Calu3 (cell line): Measurements from ENCODE around the gene P2RY2. TPM values are rescaled to one million over a fixed set of nuclear protein-coding genes. Genes with fewer than 3 reads are reported as not detected.

ENCODE experiments used
- BruUV-seq: library from RNA; stranded (reverse); fragments of 400-500 nt; replicated peaks from 2 replicates; lab custom pipeline; 2021; lab: Mats Ljungman, UMichigan
- CTCF ChIA-PET: fragments of 300-600 bp; sonication (Branson Sonifier 250); formaldehyde crosslinking; loops from one replicate; lab custom pipeline; 2022; ENCODE audit warnings: antibody characterized with exemption; lab: Charles Lee
- DNase-seq: peaks from one replicate; pipeline ENCODE4 v3.0.0; 2022
- H3K27ac Mint-ChIP-seq: one replicate; pipeline ENCODE4 v1.8.0; 2022; ENCODE audit warnings: mixed read lengths; ENCODE audit not compliant: unreplicated experiment
- H3K27me3 Mint-ChIP-seq: one replicate; pipeline ENCODE4 v1.8.0; 2022; ENCODE audit warnings: mixed read lengths; ENCODE audit not compliant: unreplicated experiment
- H3K36me3 Mint-ChIP-seq: one replicate; pipeline ENCODE4 v1.8.0; 2022; ENCODE audit warnings: mild to moderate bottlenecking, moderate library complexity, mixed read lengths; ENCODE audit not compliant: insufficient read depth, unreplicated experiment
- H3K4me1 Mint-ChIP-seq: one replicate; pipeline ENCODE4 v1.8.0; 2022; ENCODE audit warnings: mild to moderate bottlenecking, low read depth, mixed read lengths; ENCODE audit not compliant: unreplicated experiment
- H3K4me3 Mint-ChIP-seq: one replicate; pipeline ENCODE4 v1.8.0; 2022; ENCODE audit warnings: mild to moderate bottlenecking, low read depth, moderate library complexity, mixed read lengths; ENCODE audit not compliant: unreplicated experiment
- H3K9me3 Mint-ChIP-seq: one replicate; pipeline ENCODE4 v1.8.0; 2022; ENCODE audit warnings: low read depth, mixed read lengths; ENCODE audit not compliant: unreplicated experiment
- CTCF ChIP-seq: fragments of 200-600 bp; IDR thresholded peaks from one replicate; pipeline ENCODE4 v1.8.0; 2022; ENCODE audit warnings: antibody characterized with exemption; ENCODE audit not compliant: unreplicated experiment
- intact Hi-C: fragments of 100-400 bp; cut with micrococcal nuclease; formaldehyde crosslinking; loops from one replicate; pipeline ENCODE4 v1.10.0; 2022; ENCODE audit not compliant: unreplicated experiment
- total RNA-seq: library from RNA; stranded (reverse); gene quantifications from 2 replicates; pipeline ENCODE4 v1.2.3, GENCODE V29; 2022

P2RY2 gene
- total RNA-seq, 1 experiment from 2014 or later, result 1.6 TPM

DNA sequence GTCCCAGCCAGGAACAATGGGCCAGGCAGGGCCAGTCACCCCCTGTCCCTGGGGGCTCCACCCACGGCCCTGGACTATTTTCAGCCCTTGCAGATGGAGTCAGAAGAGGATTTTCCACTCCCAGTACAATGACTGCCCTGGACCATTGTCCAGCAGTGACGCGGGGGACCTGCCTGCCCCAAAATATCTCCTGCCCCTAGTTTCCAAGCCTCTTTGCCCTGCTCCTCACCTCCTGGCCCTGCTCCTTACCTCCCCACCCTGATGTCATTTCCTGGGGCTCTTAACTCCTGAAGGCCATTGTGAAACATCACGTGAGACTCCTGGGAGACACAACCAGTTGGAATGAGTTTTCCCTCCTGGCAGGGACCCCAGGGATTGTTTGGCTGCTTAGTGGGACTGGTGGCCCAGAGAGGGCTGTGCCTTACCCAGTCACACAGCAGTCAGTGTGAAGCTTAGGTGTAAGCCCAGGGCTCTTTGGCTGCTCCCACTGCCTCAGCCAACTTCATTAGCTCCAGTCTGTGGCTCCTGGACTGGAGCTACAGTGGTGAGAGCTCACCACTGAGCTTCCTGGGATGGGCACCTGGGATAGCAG lies 22.2 kb downstream of the P2RY2 start:
- no peaks in the 10 kb centered on the region for H3K9me3 Mint-ChIP-seq
- CTCF ChIA-PET, result interaction anchor here (1.9 kb wide), 1 partner anchor 48 kb away, joined by 5 read pairs; no protein-coding TSS in a partner anchor
- peaks cover 19% of the 10 kb centered on the region for H3K4me1 Mint-ChIP-seq
- intact Hi-C loops, result loop anchor here (5.0 kb wide), 1 partner anchor 403 kb away; no protein-coding TSS in a partner anchor
- no peaks in the 10 kb centered on the region for H3K36me3 Mint-ChIP-seq
- no peak overlapping the region for H3K4me3 Mint-ChIP-seq
- no TSS peak for BruUV-seq
- no peak for DNase-seq
- no peak overlapping the region for H3K27ac Mint-ChIP-seq
- no peak for TF ChIP-seq CTCF
- H3K27me3 Mint-ChIP-seq, result peaks cover 19% of the 10 kb centered on the region

DNA sequence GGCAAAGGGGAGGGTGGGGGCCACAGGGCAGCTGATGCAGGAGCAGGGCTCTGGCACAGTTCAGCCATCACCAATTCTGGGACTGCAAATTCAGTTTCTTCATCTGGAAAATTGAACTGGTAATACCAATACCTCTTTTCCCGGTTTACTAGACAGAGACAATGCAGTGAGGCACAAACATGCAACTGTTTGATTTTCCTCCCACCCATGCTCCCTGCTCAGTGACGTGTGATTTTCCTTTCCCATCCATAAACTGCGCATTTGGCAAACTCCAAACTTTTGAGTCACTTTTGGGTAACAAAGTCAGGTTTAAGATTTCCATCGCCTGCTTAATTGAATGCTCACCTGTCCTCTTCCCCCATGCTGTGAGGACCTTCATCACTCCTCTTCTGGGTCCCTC lies 23.2 kb downstream of the P2RY2 start:
- H3K27ac Mint-ChIP-seq, result no peak overlapping the region
- TF ChIP-seq CTCF, result no peak
- H3K4me1 Mint-ChIP-seq, result peaks cover 19% of the 10 kb centered on the region
- H3K27me3 Mint-ChIP-seq, result peaks cover 29% of the 10 kb centered on the region
- H3K9me3 Mint-ChIP-seq, result no peaks in the 10 kb centered on the region
- DNase-seq, result no peak
- H3K36me3 Mint-ChIP-seq, result no peaks in the 10 kb centered on the region
- BruUV-seq, result no TSS peak
- CTCF ChIA-PET, result no interaction called here
- no peak overlapping the region for H3K4me3 Mint-ChIP-seq
- intact Hi-C loops, result loop anchor here (5.0 kb wide), 1 partner anchor 404 kb away; no protein-coding TSS in a partner anchor

DNA sequence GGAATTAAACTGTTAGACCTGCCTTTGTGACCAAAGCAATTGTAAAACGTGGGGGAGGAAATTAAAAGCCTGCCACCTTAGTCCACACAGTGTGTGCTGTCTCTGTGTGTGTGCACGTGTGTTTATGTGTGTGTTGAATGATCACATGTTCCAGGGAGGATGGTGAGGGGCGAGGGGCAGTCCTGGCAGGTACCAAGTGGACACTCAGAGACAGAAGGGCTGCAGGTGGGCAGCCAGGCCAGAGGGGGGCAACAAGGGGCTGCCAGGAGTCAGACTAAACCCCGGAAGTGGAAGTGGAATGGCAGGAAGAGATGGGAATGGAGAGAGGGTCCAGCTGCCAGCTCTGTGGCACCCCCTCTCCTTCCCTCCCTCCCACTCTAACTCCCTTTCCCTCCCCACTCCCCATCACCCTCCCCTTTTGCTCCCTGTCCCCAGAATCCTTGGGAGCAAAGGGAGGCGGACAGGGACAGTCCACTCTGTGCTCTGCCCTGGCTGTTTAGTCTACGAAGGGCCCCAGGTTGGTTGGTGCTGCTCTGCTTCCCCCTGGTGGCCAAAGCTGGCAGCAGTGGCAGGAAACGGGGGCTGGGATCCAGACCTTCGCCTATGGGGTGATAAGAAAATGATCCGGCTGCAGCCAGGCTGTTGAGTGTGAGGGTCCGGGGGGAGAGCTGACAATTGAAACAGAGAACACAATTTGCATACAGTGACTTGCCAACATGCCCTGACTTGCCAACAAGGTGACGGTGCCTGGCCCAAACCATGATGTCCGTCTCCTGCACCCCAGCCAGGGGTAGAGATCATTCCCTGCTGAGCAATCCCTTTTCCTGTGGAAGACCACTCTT lies 24.4 kb downstream of the P2RY2 start:
- intact Hi-C loops, result loop anchor here (1.0 to 5.0 kb wide), 2 partner anchors 57 to 405 kb away; no protein-coding TSS in a partner anchor
- H3K4me3 Mint-ChIP-seq, result no peak overlapping the region
- H3K27ac Mint-ChIP-seq, result peak overlapping the region; percentile 14
- CTCF ChIA-PET, result interaction anchor here (0.7 to 1.9 kb wide), 7 partner anchors 25 to 411 kb away, joined by 3 to 14 read pairs (median 3); partner anchors contain the start of gene P2RY2
- no peaks in the 10 kb centered on the region for H3K9me3 Mint-ChIP-seq
- TF ChIP-seq CTCF, result peak; percentile 85
- no peaks in the 10 kb centered on the region for H3K36me3 Mint-ChIP-seq
- peak; percentile 86 for DNase-seq
- peaks cover 30% of the 10 kb centered on the region for H3K27me3 Mint-ChIP-seq
- no TSS peak for BruUV-seq
- peaks cover 19% of the 10 kb centered on the region for H3K4me1 Mint-ChIP-seq

DNA sequence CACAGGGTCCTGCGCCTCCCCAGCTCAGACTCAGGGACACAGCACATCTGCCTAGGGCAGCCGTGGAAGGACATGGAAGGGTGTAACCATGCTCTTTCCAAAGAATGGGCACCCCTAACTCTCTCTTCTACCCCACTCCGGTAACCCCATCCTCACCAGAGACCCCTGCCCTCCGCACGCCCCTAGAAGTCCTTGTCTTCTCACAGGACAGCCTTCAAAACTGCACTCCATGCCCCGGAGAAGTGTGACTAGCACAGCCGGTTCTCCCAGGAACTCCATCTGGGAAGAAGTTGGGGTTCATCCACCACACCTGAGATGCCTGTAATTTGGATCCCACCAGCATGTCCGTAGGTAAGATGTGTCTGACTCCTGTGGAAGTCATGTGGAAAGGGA lies 25.0 kb downstream of the P2RY2 start:
- CTCF ChIA-PET, result interaction anchor here (0.7 to 1.9 kb wide), 7 partner anchors 26 to 411 kb away, joined by 3 to 14 read pairs (median 3); partner anchors contain the start of gene P2RY2
- Mint-ChIP-seq H3K9me3 (no peaks in the 10 kb centered on the region), H3K27me3 (peaks cover 30% of the 10 kb centered on the region), H3K27ac (no peak overlapping the region), H3K36me3 (no peaks in the 10 kb centered on the region), H3K4me3 (no peak overlapping the region), H3K4me1 (peaks cover 19% of the 10 kb centered on the region)
- TF ChIP-seq CTCF, result no peak
- no TSS peak for BruUV-seq
- DNase-seq, result no peak
- intact Hi-C loops, result loop anchor here (5.0 kb wide), 1 partner anchor 406 kb away; no protein-coding TSS in a partner anchor
